WERI-Rb-1 (cell line): ENCODE measurements around the gene REC8.
A peak's percentile ranks its signal among the peaks of the same experiment; 100 is the strongest.

ENCODE experiments used
- DNase-seq: peaks from one replicate; pipeline ENCODE4 v3.0.0-alpha.2; 2020
- H3K27ac ChIP-seq: fragments of 250-450 bp; sonication (Bioruptor Pico); 2 replicates; pipeline ENCODE4 v1.5.1; 2020; ENCODE audit warnings: mild to moderate bottlenecking, moderate library complexity
- H3K27me3 ChIP-seq: fragments of 250-450 bp; sonication (Bioruptor Pico); 2 replicates; pipeline ENCODE4 v1.5.1; 2021; ENCODE audit warnings: mild to moderate bottlenecking, low read depth, moderate library complexity; ENCODE audit not compliant: insufficient read depth, severe bottlenecking
- H3K36me3 ChIP-seq: fragments of 250-450 bp; sonication (Bioruptor Pico); 2 replicates; pipeline ENCODE4 v1.5.1; 2020; ENCODE audit warnings: mild to moderate bottlenecking, moderate library complexity
- H3K4me3 ChIP-seq: 2 replicates; pipeline ENCODE4 v1.5.1; 2011; ENCODE audit warnings: low read depth, mild to moderate bottlenecking, control low read depth, low read length
- H3K9me3 ChIP-seq: fragments of 250-450 bp; sonication (Bioruptor Pico); 2 replicates; pipeline ENCODE4 v1.5.1; 2021; ENCODE audit warnings: mild to moderate bottlenecking, moderate library complexity; ENCODE audit not compliant: severe bottlenecking
- TF ChIP-seq, protein P1 (sequence below): IDR thresholded peaks from 2 replicates; pipeline ENCODE4 v1.5.1; 2011; ENCODE audit warnings: low read depth, mild to moderate bottlenecking, control low read depth, inconsistent platforms, low read length

The REC8 gene

DNA sequence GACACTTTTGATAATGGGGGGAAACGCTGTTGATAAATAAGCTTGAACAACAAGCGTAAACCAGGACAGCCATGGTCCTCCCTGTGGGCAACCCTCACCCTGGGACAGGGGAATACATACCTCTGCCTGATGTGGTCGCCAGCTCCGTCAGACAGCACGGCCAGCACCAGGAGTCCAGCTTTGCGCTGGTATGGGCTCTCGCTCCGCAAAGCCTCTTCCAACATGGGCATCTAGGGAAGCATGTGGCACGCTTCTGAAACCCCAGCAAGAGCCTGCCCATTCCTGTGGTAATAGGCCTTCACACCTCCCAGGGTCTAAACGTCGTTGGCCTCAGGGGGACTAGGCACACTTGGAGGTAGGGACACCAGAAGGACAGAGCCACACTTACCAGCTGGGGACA, 13.9 kb downstream of the REC8 start:
- Histone ChIP-seq H3K27me3 (no peaks in the 10 kb centered on the region), H3K4me3 (no peak overlapping the region), H3K36me3 (peaks cover 67% of the 10 kb centered on the region), H3K27ac (no peak overlapping the region), H3K9me3 (no peaks in the 10 kb centered on the region)
- no peak for DNase-seq
- TF ChIP-seq, protein P1, sequence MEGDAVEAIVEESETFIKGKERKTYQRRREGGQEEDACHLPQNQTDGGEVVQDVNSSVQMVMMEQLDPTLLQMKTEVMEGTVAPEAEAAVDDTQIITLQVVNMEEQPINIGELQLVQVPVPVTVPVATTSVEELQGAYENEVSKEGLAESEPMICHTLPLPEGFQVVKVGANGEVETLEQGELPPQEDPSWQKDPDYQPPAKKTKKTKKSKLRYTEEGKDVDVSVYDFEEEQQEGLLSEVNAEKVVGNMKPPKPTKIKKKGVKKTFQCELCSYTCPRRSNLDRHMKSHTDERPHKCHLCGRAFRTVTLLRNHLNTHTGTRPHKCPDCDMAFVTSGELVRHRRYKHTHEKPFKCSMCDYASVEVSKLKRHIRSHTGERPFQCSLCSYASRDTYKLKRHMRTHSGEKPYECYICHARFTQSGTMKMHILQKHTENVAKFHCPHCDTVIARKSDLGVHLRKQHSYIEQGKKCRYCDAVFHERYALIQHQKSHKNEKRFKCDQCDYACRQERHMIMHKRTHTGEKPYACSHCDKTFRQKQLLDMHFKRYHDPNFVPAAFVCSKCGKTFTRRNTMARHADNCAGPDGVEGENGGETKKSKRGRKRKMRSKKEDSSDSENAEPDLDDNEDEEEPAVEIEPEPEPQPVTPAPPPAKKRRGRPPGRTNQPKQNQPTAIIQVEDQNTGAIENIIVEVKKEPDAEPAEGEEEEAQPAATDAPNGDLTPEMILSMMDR, result no peak

DNA sequence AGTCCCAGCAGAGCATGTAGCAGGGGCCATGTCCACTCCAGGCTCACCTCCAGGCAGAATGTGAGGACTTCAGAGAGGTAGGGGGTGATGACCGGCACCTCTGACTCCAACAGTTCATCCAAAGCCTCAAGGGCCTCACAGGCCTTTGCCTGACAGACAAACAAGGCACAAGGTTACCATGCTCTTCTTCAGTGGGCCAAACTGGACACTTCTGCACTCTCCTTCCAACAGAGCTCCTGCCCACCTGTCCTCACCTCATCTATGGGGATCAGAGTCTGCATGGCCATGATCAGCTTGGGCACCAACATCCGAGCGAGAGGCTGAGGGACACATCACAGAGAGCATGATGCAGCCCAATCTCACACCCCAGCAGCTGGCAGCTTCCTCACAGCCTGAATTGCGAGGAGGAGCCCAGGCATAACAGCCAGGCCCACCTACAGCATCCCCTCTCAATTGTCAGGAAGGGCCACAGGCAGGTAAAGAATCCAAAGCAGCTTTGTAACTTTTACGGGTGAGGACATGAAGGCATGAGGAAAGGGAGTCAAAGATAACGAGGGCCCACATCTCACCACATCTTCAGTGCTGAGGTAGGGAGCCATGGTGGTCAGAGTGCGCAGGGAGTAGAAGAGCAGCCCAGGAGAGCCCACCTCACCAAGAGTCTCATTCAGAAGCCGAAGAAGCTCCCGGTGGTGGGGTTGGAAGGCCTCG, 15.1 kb downstream of the REC8 start:
- DNase-seq, result no peak
- Histone ChIP-seq H3K27me3 (no peaks in the 10 kb centered on the region), H3K27ac (no peak overlapping the region), H3K9me3 (no peaks in the 10 kb centered on the region), H3K4me3 (no peak overlapping the region), H3K36me3 (peaks cover 64% of the 10 kb centered on the region)
- TF ChIP-seq, protein P1, result no peak

DNA sequence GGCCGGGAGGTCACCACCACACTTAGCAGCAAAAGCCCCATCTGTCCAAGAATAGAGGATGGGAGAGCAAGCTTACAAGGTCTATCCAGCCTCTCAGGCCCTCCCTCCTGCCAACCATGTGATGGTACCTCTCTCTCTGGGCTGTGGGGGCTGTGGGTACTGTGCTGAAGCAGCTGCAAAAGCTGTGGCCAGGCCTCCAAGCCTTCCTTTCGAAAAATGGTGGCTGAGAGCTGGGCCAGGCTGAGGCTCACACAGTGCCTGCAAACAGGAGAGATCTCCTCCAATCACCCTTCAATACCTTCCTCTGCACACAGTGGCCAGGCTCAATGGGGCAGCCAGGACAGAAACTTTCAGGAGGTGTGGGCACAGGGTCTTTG, 15.6 kb downstream of the REC8 start:
- no peak overlapping the region for H3K4me3 ChIP-seq
- peaks cover 66% of the 10 kb centered on the region for H3K36me3 ChIP-seq
- H3K9me3 ChIP-seq, result no peaks in the 10 kb centered on the region
- no peak for DNase-seq
- H3K27ac ChIP-seq, result peak overlapping the region; percentile 79; the same call in 1 of the 2 replicates
- H3K27me3 ChIP-seq, result no peaks in the 10 kb centered on the region
- TF ChIP-seq, protein P1, result no peak

DNA sequence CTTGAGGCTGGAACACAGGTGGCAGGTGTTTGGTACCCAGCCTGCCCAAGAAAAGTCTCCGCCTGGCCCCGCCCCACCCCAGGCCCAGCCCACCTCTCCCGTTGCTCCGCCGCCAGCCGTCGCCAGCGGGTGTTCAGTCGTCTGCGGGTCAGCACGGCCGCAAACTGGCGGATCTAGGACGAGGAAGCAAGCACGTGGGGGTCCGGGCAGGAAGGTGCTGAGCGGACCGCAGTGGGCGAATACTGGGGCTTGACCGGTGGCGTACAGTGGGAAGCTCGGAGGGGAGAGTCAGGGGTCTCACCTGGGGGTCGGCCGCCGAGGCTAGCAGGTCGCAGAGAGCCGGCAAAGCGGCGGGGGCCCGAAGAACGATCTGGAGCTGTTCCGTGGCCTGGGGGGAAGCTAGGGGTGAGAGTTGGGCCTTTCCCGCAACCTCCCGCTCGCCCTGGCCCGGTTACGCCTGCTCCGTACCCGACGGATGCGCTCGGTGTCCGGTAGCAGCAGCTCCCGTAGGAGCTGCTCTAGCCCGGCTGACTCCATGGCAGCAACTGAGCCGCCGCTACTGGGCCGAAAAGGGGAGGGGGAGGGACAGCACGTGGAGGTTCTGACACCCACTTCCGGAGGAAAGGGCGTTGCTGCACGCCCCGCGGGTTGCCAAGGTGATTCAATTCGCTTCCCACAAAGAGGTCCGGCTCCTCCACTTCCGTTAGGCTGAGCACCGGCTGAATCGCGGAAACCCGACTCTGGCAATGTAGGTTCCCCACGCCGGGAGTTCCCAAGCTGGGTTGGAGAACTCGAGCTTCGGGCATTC, 16.6 kb downstream of the REC8 start, which contains the start of gene IPO4:
Gene IPO4 (minus strand): TSS at position 566 of the 808 bp plus-strand sequence. CDS start 29 bp downstream, at position 537.
- peak; percentile 98 for DNase-seq
- Histone ChIP-seq H3K27ac (peak within 1 kb of the TSS; percentile 79), H3K4me3 (peak within 1 kb of the TSS; percentile 60), H3K27me3 (no peaks in the 10 kb centered on the region), H3K9me3 (no peaks in the 10 kb centered on the region), H3K36me3 (peaks cover 63% of the 10 kb centered on the region)
- TF ChIP-seq, protein P1, result no peak

DNA sequence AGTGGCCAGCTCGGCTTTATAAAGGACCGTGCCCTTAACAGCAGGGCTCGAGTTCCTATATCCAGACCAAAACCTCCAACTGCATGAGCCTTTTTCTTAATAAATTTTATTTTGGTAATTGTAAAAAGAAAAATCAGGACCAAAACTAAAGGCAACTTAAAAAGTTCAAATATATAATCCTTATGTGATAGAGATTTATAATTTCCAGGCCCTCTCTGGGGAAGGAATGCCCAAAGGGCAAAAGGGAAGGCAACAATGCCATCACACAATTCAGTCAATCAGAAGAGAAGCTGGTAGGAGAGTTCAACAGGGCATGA, 17.1 kb downstream of the REC8 start:
- Histone ChIP-seq H3K9me3 (no peaks in the 10 kb centered on the region), H3K4me3 (peak overlapping the region; percentile 5; the same call in 1 of the 2 replicates), H3K27me3 (no peaks in the 10 kb centered on the region), H3K27ac (peak overlapping the region; percentile 79), H3K36me3 (peaks cover 63% of the 10 kb centered on the region)
- no peak for DNase-seq
- TF ChIP-seq, protein P1, result no peak
